Liver (tissue), 9 donors: ENCODE measurements around the gene ABCA13. TPM values are rescaled to one million over a fixed set of nuclear protein-coding genes. Genes with fewer than 3 reads are reported as not detected.

Experiments used
- DNase-seq: peaks from one replicate; pipeline ENCODE4 v3.0.0-alpha.2; 2017; ENCODE audit warnings: low spot score
- H3K27ac ChIP-seq, 2 donors: one replicate each; pipeline ENCODE4 v1.7.0; 2013; ENCODE audit warnings: inconsistent platforms in 2 of 2, low read length in 2 of 2, control low read depth in 1 of 2, low read depth in 1 of 2, mild to moderate bottlenecking in 1 of 2
- H3K27me3 ChIP-seq, 4 donors: one replicate each; pipeline versions ENCODE4 v1.6.1 to v1.7.0; 2013; ENCODE audit warnings: low read length in 3 of 4, inconsistent platforms in 1 of 4, mild to moderate bottlenecking in 1 of 4, moderate library complexity in 1 of 4; ENCODE audit not compliant: control insufficient read depth in 4 of 4, insufficient read depth in 4 of 4
- H3K36me3 ChIP-seq, 4 donors: one replicate each; pipeline versions ENCODE4 v1.6.1 to v1.7.0; 2013; ENCODE audit warnings: low read length in 3 of 4, mild to moderate bottlenecking in 3 of 4, low read depth in 1 of 4, moderate library complexity in 1 of 4; ENCODE audit not compliant: control insufficient read depth in 4 of 4, insufficient read depth in 3 of 4
- H3K4me1 ChIP-seq, 4 donors: one replicate each; pipeline versions ENCODE4 v1.6.1 to v1.7.0; 2013; ENCODE audit warnings: low read length in 3 of 4, mild to moderate bottlenecking in 3 of 4, moderate library complexity in 1 of 4; ENCODE audit not compliant: control insufficient read depth in 4 of 4, insufficient read depth in 4 of 4
- H3K4me3 ChIP-seq, 3 donors: one replicate each; pipeline versions ENCODE4 v1.6.1 to v1.7.0; 2013; ENCODE audit warnings: low read length in 3 of 3, control low read depth in 1 of 3, low read depth in 1 of 3, mild to moderate bottlenecking in 1 of 3
- H3K9ac ChIP-seq, 2 donors: one replicate each; pipeline ENCODE4 v1.7.0; 2013; ENCODE audit warnings: low read length in 2 of 2, mild to moderate bottlenecking in 2 of 2, moderate library complexity in 2 of 2, control low read depth in 1 of 2, low read depth in 1 of 2
- H3K9me3 ChIP-seq, 4 donors: one replicate each; pipeline versions ENCODE4 v1.6.1 to v1.7.0; 2013; ENCODE audit warnings: low read length in 3 of 4; ENCODE audit not compliant: control insufficient read depth in 4 of 4
- ATF3 ChIP-seq: IDR thresholded peaks from 2 replicates; pipeline ENCODE4 v1.6.1; 2016; ENCODE audit warnings: antibody characterized with exemption
- CTCF ChIP-seq: fragments of 150-350 bp; IDR thresholded peaks from 2 replicates; pipeline ENCODE4 v1.5.1; 2017; ENCODE audit warnings: improper control_type of control experiment, low read depth, low read length; ENCODE audit not compliant: missing input control
- EGR1 ChIP-seq, 2 donors: IDR thresholded peaks; 2 replicates each; pipeline ENCODE4 v1.6.1; 2016 to 2018; ENCODE audit warnings: antibody characterized with exemption in 2 of 2, low read depth in 2 of 2
- FOXA1 ChIP-seq: IDR thresholded peaks from 2 replicates; pipeline ENCODE4 v1.6.1; 2016; ENCODE audit warnings: antibody characterized with exemption
- FOXA2 ChIP-seq: IDR thresholded peaks from 2 replicates; pipeline ENCODE4 v1.6.1; 2016; ENCODE audit warnings: antibody characterized with exemption
- GABPA ChIP-seq, 2 donors: IDR thresholded peaks in 1 of 2; conservative IDR thresholded peaks in 1 of 2; 2 replicates each; pipeline ENCODE4 v1.6.1; 2016; ENCODE audit warnings: antibody characterized with exemption in 2 of 2, mild to moderate bottlenecking in 1 of 2, moderate library complexity in 1 of 2
- HNF4A ChIP-seq, 2 donors: conservative IDR thresholded peaks; 2 replicates each; pipeline ENCODE4 v1.6.1; 2016; ENCODE audit warnings: antibody characterized with exemption in 2 of 2, mild to moderate bottlenecking in 2 of 2
- HNF4G ChIP-seq: IDR thresholded peaks from 2 replicates; pipeline ENCODE4 v1.6.1; 2016; ENCODE audit warnings: antibody characterized with exemption
- JUND ChIP-seq, 2 donors: IDR thresholded peaks; 2 replicates each; pipeline ENCODE4 v1.6.1; 2016; ENCODE audit warnings: antibody characterized with exemption in 2 of 2
- MAX ChIP-seq: IDR thresholded peaks from 2 replicates; pipeline ENCODE4 v1.6.1; 2016; ENCODE audit warnings: antibody characterized with exemption
- NR2F2 ChIP-seq: IDR thresholded peaks from 2 replicates; pipeline ENCODE4 v1.6.1; 2016; ENCODE audit warnings: antibody characterized with exemption
- RAD21 ChIP-seq, 2 donors: IDR thresholded peaks; 2 replicates each; pipeline ENCODE4 v1.6.1; 2016; ENCODE audit warnings: antibody characterized with exemption in 2 of 2, mild to moderate bottlenecking in 2 of 2
- REST ChIP-seq: IDR thresholded peaks from 2 replicates; pipeline ENCODE4 v1.6.1; 2016; ENCODE audit warnings: antibody characterized with exemption, mild to moderate bottlenecking
- RXRA ChIP-seq, 2 donors: IDR thresholded peaks; 2 replicates each; pipeline ENCODE4 v1.6.1; 2017 to 2018; ENCODE audit warnings: antibody characterized with exemption in 2 of 2, mild to moderate bottlenecking in 1 of 2
- SP1 ChIP-seq: IDR thresholded peaks from 2 replicates; pipeline ENCODE4 v1.6.1; 2018; ENCODE audit warnings: antibody characterized with exemption, mild to moderate bottlenecking
- TAF1 ChIP-seq: conservative IDR thresholded peaks from 2 replicates; pipeline ENCODE4 v1.6.1; 2016; ENCODE audit warnings: antibody characterized with exemption, mild to moderate bottlenecking
- YY1 ChIP-seq: IDR thresholded peaks from 2 replicates; pipeline ENCODE4 v1.6.1; 2016; ENCODE audit warnings: antibody characterized with exemption, mild to moderate bottlenecking
- ZBTB33 ChIP-seq: IDR thresholded peaks from 2 replicates; pipeline ENCODE4 v1.6.1; 2016; ENCODE audit warnings: antibody characterized with exemption
- WGBS: extraction: QIAGEN DNeasy Blood & Tissue Kit; methylation state at CpG from one replicate; pipeline ENCODE4 v1.1.7; 2013; 5-methylcytosine and 5-hydroxymethylcytosine counted together
- polyA plus RNA-seq, 2 donors: library from polyadenylated mRNA; stranded (reverse) in 1 of 2; unstranded in 1 of 2; fragments of 200-250 nt in 1 of 2; fragments of >200 nt in 1 of 2; fragmentation: Nextera tagmentation in 1 of 2; extraction: Ambion mirVana in 1 of 2; gene quantifications; one replicate each; pipeline versions ENCODE4 v1.2.1 to v1.2.3, GENCODE V29; 2013 to 2015
- total RNA-seq, 2 donors: library from RNA; depleted of rRNA; stranded (reverse); fragments of >200 nt; gene quantifications; one replicate each; pipeline ENCODE4 v1.2.3, GENCODE V29; 2014
- donor health status: healthy.
- donor health status: healthy.
- donor health status: healthy.
- donor health status: healthy.
- donor health status: healthy.

ABCA13 gene
- total and polyA plus RNA-seq, 4 donors, result 0.22 to 1.0 (median 0.66) TPM

- TF ChIP-seq FOXA2 (no peak), FOXA1 (no peak), RAD21 (IDR thresholded peaks at IDR 0.05) (no peak), SP1 (no peak), MAX (no peak), REST (no peak), HNF4A (conservative IDR thresholded peaks at IDR 0.05) (no peak), ZBTB33 (no peak), GABPA (IDR thresholded peaks at IDR 0.05 in 1 of 2, conservative IDR thresholded peaks at IDR 0.05 in 1 of 2) (no peak), CTCF (no peak), EGR1 (IDR thresholded peaks at IDR 0.05; ENCODE audit: low read depth in 2 of 2) (no peak), YY1 (no peak), NR2F2 (no peak), HNF4G (no peak), JUND (IDR thresholded peaks at IDR 0.05) (no peak), ATF3 (no peak), RXRA (IDR thresholded peaks at IDR 0.05) (no peak), TAF1 (no peak)
- WGBS, result 53% methylated on average over 3 of the region's 3 CpGs
- Histone ChIP-seq H3K4me1 (no peaks in the 10 kb centered on the region), H3K9ac (no peak overlapping the region), H3K4me3 (no peak overlapping the region), H3K36me3 (no peaks in the 10 kb centered on the region), H3K27ac (no peak overlapping the region), H3K9me3 (no peaks in the 10 kb centered on the region), H3K27me3 (no peaks in the 10 kb centered on the region)
- no peak for DNase-seq
These were observed 256.9 kb downstream of the ABCA13 start for GRCh38 chr7:48428091-48428684.
